Neuronal stem cell (in vitro differentiated cells): Measurements from ENCODE around the gene PAPPA.

ENCODE experiments used
- DNase-seq: peaks from one replicate; pipeline ENCODE4 v3.0.0-alpha.2; 2013; ENCODE audit warnings: low spot score
- H2AFZ ChIP-seq: one replicate; pipeline ENCODE4 v1.6.1; 2013; ENCODE audit warnings: mild to moderate bottlenecking, low read length, inconsistent platforms
- H2AK5ac ChIP-seq: 2 replicates; pipeline ENCODE4 v1.6.1; 2013; ENCODE audit warnings: low read depth, mild to moderate bottlenecking, inconsistent platforms, low read length, moderate library complexity, mixed read lengths
- H2BK120ac ChIP-seq: 2 replicates; pipeline ENCODE4 v1.6.1; 2013; ENCODE audit warnings: low read depth, mild to moderate bottlenecking, inconsistent platforms, low read length, moderate library complexity, mixed read lengths
- H2BK12ac ChIP-seq: one replicate; pipeline ENCODE4 v1.6.1; 2013; ENCODE audit warnings: low read length, inconsistent platforms
- H2BK15ac ChIP-seq: 2 replicates; pipeline ENCODE4 v1.6.1; 2013; ENCODE audit warnings: mild to moderate bottlenecking, low read length, inconsistent platforms, mixed read lengths
- H2BK5ac ChIP-seq: one replicate; pipeline ENCODE4 v1.6.1; 2013; ENCODE audit warnings: inconsistent platforms, mild to moderate bottlenecking, low read length, moderate library complexity
- H3K14ac ChIP-seq: one replicate; pipeline ENCODE4 v1.6.1; 2013; ENCODE audit warnings: low read length, inconsistent platforms
- H3K18ac ChIP-seq: 2 replicates; pipeline ENCODE4 v1.6.1; 2013; ENCODE audit warnings: low read length, inconsistent platforms
- H3K23ac ChIP-seq: 2 replicates; pipeline ENCODE4 v1.6.1; 2013; ENCODE audit warnings: low read depth, mild to moderate bottlenecking, mixed read lengths, low read length, inconsistent platforms; ENCODE audit not compliant: poor library complexity
- H3K27ac ChIP-seq: replicated peaks from 3 replicates; pipeline ENCODE4 v1.5.1; 2013; ENCODE audit warnings: low read length, inconsistent platforms
- H3K27me3 ChIP-seq, 3 experiments: 2 replicates each; pipeline ENCODE4 v1.6.1; 2013; ENCODE audit warnings: low read length in 3 of 3, mild to moderate bottlenecking in 2 of 3, inconsistent platforms in 1 of 3, low read depth in 1 of 3, mixed read lengths in 1 of 3, moderate library complexity in 1 of 3; ENCODE audit not compliant: control insufficient read depth in 3 of 3, insufficient read depth in 3 of 3
- H3K36me3 ChIP-seq, 2 donors: replicated peaks in 1 of 2; 2 replicates each; pipeline ENCODE4 v1.6.1; 2013; ENCODE audit warnings: low read length in 2 of 2; ENCODE audit not compliant: control insufficient read depth in 2 of 2, insufficient read depth in 2 of 2
- H3K4ac ChIP-seq: 2 replicates; pipeline ENCODE4 v1.6.1; 2013; ENCODE audit warnings: inconsistent platforms, mild to moderate bottlenecking, low read length, moderate library complexity
- H3K4me1 ChIP-seq, 2 donors: 1 replicate in 1 of 2; 2 replicates in 1 of 2; pipeline ENCODE4 v1.6.1; 2013; ENCODE audit warnings: low read length in 2 of 2, low read depth in 1 of 2; ENCODE audit not compliant: control insufficient read depth in 2 of 2, insufficient read depth in 1 of 2
- H3K4me2 ChIP-seq: one replicate; pipeline ENCODE4 v1.6.1; 2013; ENCODE audit warnings: mild to moderate bottlenecking, low read length, inconsistent platforms; ENCODE audit not compliant: insufficient read depth, poor library complexity, severe bottlenecking
- H3K4me3 ChIP-seq, 2 donors: 2 replicates each; pipeline ENCODE4 v1.5.1; 2013; ENCODE audit warnings: low read length in 2 of 2, mild to moderate bottlenecking in 2 of 2, inconsistent platforms in 1 of 2, moderate library complexity in 1 of 2
- H3K79me1 ChIP-seq: one replicate; pipeline ENCODE4 v1.6.1; 2013; ENCODE audit warnings: low read depth, mild to moderate bottlenecking, inconsistent platforms, low read length, moderate library complexity
- H3K9ac ChIP-seq: one replicate; pipeline ENCODE4 v1.6.1; 2013; ENCODE audit warnings: mild to moderate bottlenecking, low read depth, low read length, inconsistent platforms; ENCODE audit not compliant: poor library complexity
- H3K9me3 ChIP-seq, 2 donors: replicated peaks in 1 of 2; 2 replicates each; pipeline versions ENCODE3 to v1.6.1; 2013; ENCODE audit warnings: low read length in 2 of 2, mild to moderate bottlenecking in 2 of 2, inconsistent platforms in 1 of 2, low read depth in 1 of 2, mixed read lengths in 1 of 2, moderate library complexity in 1 of 2; ENCODE audit not compliant: control insufficient read depth in 2 of 2, insufficient read depth in 1 of 2
- H4K8ac ChIP-seq: one replicate; pipeline ENCODE4 v1.6.1; 2013; ENCODE audit warnings: low read depth, mild to moderate bottlenecking, inconsistent platforms, low read length, moderate library complexity
- H4K91ac ChIP-seq: one replicate; pipeline ENCODE4 v1.6.1; 2013; ENCODE audit warnings: low read length, low read depth, mild to moderate bottlenecking, inconsistent platforms; ENCODE audit not compliant: poor library complexity
- WGBS, 2 donors: extraction: QIAGEN DNeasy Blood & Tissue Kit; methylation state at CpG; one replicate each; pipeline ENCODE4 v1.1.7; 2013; ENCODE audit warnings: missing lambda C conversion rate in 2 of 2, mixed read lengths in 1 of 2; ENCODE audit not compliant: insufficient read length in 2 of 2, insufficient replicate concordance in 1 of 2; ENCODE audit errors: extremely low coverage in 2 of 2; 5-methylcytosine and 5-hydroxymethylcytosine counted together

PAPPA gene

DNA sequence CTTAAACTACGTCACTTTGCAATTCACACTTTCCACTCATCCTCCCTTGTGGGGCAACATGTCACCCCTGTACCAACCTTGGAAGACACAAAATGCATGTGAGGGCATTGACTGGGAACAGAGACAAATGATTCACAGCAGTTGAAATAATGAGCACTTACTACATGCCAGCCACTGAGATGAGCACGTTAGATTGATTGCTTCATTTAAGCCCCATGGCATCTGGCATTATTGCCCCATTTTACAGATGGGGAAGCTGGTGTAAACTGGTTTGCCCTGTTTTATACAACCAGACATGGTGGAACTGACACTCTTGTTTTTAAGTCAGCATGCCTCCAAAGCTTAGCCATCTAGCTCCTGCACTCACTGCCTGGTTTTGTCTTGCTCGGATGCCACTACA, 204.7 kb downstream of the PAPPA start:
- H4K91ac ChIP-seq, result no peak overlapping the region
- no peaks in the 10 kb centered on the region for H3K27me3 ChIP-seq
- H2AK5ac ChIP-seq, result no peak overlapping the region
- no CpG with 5 or more reads among the region's 3 CpGs for WGBS, 2 donors
- no peak overlapping the region for H2BK12ac ChIP-seq
- DNase-seq, result no peak
- no peak overlapping the region for H3K4ac ChIP-seq
- H3K36me3 ChIP-seq, result peaks cover 0 to 92% of the 10 kb centered on the region in 2 donors
- no peak overlapping the region for H3K4me3 ChIP-seq
- H3K14ac ChIP-seq, result no peak overlapping the region
- H2AFZ ChIP-seq, result no peak overlapping the region
- H4K8ac ChIP-seq, result no peak overlapping the region
- H3K27ac ChIP-seq, result no peak overlapping the region
- H3K79me1 ChIP-seq, result no peaks in the 10 kb centered on the region
- H3K23ac ChIP-seq, result no peak overlapping the region
- H2BK5ac ChIP-seq, result no peak overlapping the region
- H2BK15ac ChIP-seq, result no peak overlapping the region
- H3K4me2 ChIP-seq, result no peak overlapping the region
- peaks cover 0 to 2% of the 10 kb centered on the region in 2 donors for H3K4me1 ChIP-seq
- peaks cover 0 to 5% of the 10 kb centered on the region in 2 donors for H3K9me3 ChIP-seq
- no peak overlapping the region for H3K9ac ChIP-seq
- no peak overlapping the region for H2BK120ac ChIP-seq
- no peak overlapping the region for H3K18ac ChIP-seq

- peaks cover 0 to 2% of the 10 kb centered on the region in 2 donors for H3K4me1 ChIP-seq
- no peak overlapping the region for H2BK15ac ChIP-seq
- H2BK5ac ChIP-seq, result no peak overlapping the region
- H2AFZ ChIP-seq, result no peak overlapping the region
- H3K4me2 ChIP-seq, result no peak overlapping the region
- H3K9ac ChIP-seq, result no peak overlapping the region
- WGBS, 2 donors, result no CpG with 5 or more reads among the region's 4 CpGs
- no peak overlapping the region for H4K91ac ChIP-seq
- no peak overlapping the region for H3K14ac ChIP-seq
- H3K18ac ChIP-seq, result no peak overlapping the region
- no peak overlapping the region for H3K4ac ChIP-seq
- no peak overlapping the region for H3K27ac ChIP-seq
- H3K4me3 ChIP-seq, result no peak overlapping the region
- DNase-seq, result no peak
- H3K79me1 ChIP-seq, result no peaks in the 10 kb centered on the region
- H4K8ac ChIP-seq, result no peak overlapping the region
- no peak overlapping the region for H2BK120ac ChIP-seq
- no peaks in the 10 kb centered on the region for H3K27me3 ChIP-seq
- H3K9me3 ChIP-seq, result peaks cover 0 to 5% of the 10 kb centered on the region in 2 donors
- H2AK5ac ChIP-seq, result no peak overlapping the region
- peaks cover 0 to 92% of the 10 kb centered on the region in 2 donors for H3K36me3 ChIP-seq
- H3K23ac ChIP-seq, result no peak overlapping the region
- no peak overlapping the region for H2BK12ac ChIP-seq
Measured at GRCh38 chr9:116360016-116360415, 206.4 kb downstream of the PAPPA start.

DNA sequence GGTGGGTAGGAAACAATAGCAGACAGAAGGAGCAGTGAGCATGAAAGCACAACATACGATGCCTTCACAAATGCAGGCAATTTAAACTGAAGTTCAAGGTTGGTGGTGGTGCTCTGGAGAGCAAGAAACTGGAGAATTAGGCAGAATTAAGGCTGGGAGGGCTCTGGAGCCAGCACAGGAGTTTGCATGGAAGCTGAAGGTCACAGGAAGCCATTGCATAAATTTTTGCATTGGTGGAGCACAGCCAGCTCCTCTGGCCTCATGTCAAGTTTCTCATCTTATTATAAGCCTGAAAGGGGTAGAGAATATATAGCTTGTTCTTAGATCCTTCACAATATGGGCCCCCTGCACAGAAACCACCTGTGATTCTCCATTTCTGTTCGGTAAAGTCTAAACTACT, 207.4 kb downstream of the PAPPA start:
- H3K27ac ChIP-seq, result no peak overlapping the region
- H3K36me3 ChIP-seq, result peaks cover 0 to 86% of the 10 kb centered on the region in 2 donors
- no peak overlapping the region for H3K18ac ChIP-seq
- no peak overlapping the region for H2BK12ac ChIP-seq
- WGBS, 2 donors, result no CpG with 5 or more reads among the region's 2 CpGs
- H3K14ac ChIP-seq, result no peak overlapping the region
- H2AFZ ChIP-seq, result no peak overlapping the region
- no peak overlapping the region for H3K4me3 ChIP-seq
- peaks cover 0 to 2% of the 10 kb centered on the region in 2 donors for H3K9me3 ChIP-seq
- H3K4me2 ChIP-seq, result no peak overlapping the region
- H2BK120ac ChIP-seq, result no peak overlapping the region
- H3K79me1 ChIP-seq, result no peaks in the 10 kb centered on the region
- DNase-seq, result no peak
- H3K27me3 ChIP-seq, result no peaks in the 10 kb centered on the region
- H3K9ac ChIP-seq, result no peak overlapping the region
- H2BK5ac ChIP-seq, result no peak overlapping the region
- no peak overlapping the region for H2BK15ac ChIP-seq
- peaks cover 0 to 2% of the 10 kb centered on the region in 2 donors for H3K4me1 ChIP-seq
- no peak overlapping the region for H2AK5ac ChIP-seq
- no peak overlapping the region for H3K23ac ChIP-seq
- H4K91ac ChIP-seq, result no peak overlapping the region
- no peak overlapping the region for H3K4ac ChIP-seq
- H4K8ac ChIP-seq, result no peak overlapping the region

DNA sequence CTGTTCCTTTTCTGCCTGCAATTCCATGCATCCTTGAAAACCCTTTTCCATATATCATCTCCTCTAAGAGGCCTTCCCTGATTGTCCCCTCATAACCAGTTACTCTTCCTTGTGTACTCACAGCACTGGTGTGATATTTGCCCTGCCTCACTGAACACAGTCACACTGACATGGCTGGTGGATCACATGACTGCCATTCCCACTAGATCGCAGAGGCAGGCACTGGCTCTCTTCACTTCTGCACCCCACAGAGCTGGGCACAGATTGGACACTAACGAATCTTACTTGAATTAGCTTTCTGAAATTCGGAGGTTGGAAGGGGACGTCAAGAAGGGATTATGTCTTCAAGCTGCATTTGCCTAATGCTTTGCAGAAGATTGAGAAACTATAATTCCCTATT, 208.0 kb downstream of the PAPPA start:
- no CpG with 5 or more reads among the region's 4 CpGs for WGBS, 2 donors

More for the DNA sequence above, 208.0 kb downstream of the PAPPA start:
- Histone ChIP-seq H4K8ac (no peak overlapping the region), H3K4me2 (no peak overlapping the region), H3K36me3 (peaks cover 0 to 85% of the 10 kb centered on the region in 2 donors), H2BK5ac (no peak overlapping the region), H3K18ac (no peak overlapping the region), H3K9ac (no peak overlapping the region), H3K14ac (no peak overlapping the region), H2BK12ac (no peak overlapping the region), H3K4me3 (no peak overlapping the region), H3K79me1 (no peaks in the 10 kb centered on the region), H3K27ac (no peak overlapping the region), H2AK5ac (no peak overlapping the region), H2BK120ac (no peak overlapping the region), H3K27me3 (no peaks in the 10 kb centered on the region), H3K4ac (no peak overlapping the region), H2BK15ac (no peak overlapping the region), H3K9me3 (no peaks in the 10 kb centered on the region), H4K91ac (no peak overlapping the region), H3K23ac (no peak overlapping the region), H2AFZ (no peak overlapping the region), H3K4me1 (peaks cover 0 to 2% of the 10 kb centered on the region in 2 donors)
- no peak for DNase-seq
